T-helper 2 cell (primary cell): ENCODE measurements around the gene KCNC1.

Experiments
- DNase-seq, 5 experiments: peaks; one replicate each; pipeline versions ENCODE4 v3.0.0 to v3.0.0-alpha.2; 2012 to 2022

KCNC1 gene

DNA sequence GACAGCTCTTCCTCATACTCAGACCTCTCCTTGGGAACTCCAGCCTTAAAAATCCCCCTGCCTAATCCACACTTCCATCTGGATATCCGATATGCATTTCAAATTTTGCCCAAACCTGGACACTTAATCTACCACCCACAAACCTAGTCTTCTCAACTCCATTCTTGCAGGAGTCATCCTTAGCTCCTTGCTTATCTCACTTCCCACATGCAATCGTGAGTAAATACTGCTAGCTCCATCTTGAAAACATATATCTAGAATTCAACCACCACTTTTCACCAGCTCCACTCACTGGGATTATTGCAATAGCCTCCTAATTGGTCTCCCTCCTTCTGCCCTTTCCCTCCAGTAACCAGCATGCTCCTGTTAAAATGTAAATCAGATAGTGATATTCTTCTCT is 17.8 kb upstream of the KCNC1 start:
- no peak for DNase-seq

DNA sequence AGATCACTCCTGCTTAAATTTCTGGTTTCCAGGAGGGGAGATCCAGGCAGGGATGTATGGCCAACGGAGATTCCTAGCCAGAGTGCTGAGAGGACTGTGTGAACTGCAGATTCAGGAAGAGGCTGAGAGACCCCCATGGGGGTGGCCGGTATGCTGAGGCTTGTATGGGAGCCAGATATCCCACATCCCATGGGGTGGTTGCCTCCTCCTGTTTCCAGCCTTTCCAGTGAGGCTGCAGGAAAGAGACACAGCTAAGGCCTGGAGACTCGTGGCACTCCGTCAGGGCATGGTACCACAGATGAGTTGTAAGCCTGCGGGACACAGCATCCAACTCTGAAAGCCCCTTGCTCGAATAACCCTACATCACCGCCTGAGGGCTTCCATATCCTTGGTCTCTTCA is 16.6 kb upstream of the KCNC1 start:
- no peak for DNase-seq

- DNase-seq: no peak
These were observed 16.0 kb upstream of the KCNC1 start for GRCh38 chr11:17718510-17718962.

DNA sequence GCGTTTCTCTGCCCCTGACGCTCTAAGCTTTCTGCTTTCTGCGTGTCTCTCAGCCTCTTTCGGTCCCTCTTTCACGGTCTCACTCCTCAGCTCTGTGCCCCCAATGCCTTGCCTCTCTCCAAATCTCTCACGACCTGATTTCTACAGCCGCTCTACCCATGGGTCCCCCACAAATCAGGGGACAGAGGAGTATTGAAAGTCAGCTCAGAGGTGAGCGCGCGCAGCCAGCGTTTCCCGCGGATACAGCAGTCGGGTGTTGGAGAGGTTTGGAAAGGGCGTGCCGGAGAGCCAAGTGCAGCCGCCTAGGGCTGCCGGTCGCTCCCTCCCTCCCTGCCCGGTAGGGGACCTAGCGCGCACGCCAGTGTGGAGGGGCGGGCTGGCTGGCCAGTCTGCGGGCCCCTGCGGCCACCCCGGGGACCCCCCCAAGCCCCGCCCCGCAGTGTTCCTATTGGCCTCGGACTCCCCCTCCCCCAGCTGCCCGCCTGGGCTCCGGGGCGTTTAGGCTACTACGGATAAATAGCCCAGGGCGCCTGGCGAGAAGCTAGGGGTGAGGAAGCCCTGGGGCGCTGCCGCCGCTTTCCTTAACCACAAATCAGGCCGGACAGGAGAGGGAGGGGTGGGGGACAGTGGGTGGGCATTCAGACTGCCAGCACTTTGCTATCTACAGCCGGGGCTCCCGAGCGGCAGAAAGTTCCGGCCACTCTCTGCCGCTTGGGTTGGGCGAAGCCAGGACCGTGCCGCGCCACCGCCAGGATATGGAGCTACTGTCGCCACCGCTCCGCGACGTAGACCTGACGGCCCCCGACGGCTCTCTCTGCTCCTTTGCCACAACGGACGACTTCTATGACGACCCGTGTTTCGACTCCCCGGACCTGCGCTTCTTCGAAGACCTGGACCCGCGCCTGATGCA is 15.3 kb upstream of the KCNC1 start, which contains the start of gene MYOD1:
Gene MYOD1, plus strand, starts transcription at position 544 of the 910 bp plus-strand sequence. Its CDS starts 212 bp downstream, at position 756.
- DNase-seq: no peak

- DNase-seq: peak in 1 of 5 experiments; percentile 26
These were observed 14.4 kb upstream of the KCNC1 start for GRCh38 chr11:17719938-17720795.

- no peak for DNase-seq
These were observed 13.8 kb upstream of the KCNC1 start for GRCh38 chr11:17720796-17721171.

- no peak for DNase-seq
These were observed 13.2 kb upstream of the KCNC1 start for GRCh38 chr11:17721242-17721999.

DNA sequence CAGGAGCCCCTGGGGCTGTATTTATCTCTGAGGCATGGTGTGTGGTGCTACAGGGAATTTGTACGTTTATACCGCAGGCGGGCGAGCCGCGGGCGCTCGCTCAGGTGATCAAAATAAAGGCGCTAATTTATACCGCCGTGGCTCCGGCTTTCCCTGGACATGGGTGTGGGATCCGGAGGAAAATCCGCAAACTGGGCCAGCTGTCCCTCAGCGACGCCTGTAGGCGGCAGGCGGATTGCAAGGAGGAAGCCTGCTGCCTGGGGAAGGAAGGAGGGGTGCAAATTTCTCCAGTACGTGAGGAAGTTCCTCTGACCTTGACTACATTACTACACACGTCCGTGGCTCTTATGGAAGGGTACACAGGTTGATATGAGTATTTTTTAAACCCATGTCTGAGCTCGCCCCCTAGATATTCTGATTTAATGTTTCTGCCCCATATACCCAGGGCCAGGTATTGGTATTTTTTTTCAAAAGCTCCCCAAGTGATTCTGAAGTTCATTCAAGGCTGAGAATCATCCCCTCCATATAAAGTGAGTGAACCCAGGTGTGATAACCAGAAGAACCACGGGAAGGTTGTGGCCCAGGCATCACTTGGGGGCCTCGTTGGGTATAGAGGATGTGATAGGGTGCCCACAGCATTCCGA is 12.5 kb upstream of the KCNC1 start:
- DNase-seq: no peak

- DNase-seq: no peak
These were observed 10.3 kb upstream of the KCNC1 start for GRCh38 chr11:17724020-17724908.

DNA sequence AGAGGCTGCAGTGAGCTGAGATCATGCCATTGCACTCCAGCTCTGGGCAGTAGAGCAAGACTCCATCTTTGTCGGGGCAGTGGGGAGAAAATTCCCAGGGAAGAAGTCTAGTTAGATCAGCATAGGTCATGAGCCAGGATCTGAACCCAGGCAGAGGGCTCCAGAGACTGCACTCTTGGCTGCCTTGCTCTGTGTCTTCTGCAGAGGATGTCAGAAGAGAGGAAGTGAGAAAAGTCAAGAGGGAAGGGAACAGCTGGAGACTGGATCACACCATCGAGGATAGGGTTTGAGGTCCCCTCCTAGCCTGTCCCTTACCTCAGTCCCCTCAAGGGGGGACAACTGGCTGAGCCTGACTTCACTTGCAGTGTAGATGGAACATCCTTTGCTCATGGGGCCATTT is 9.4 kb upstream of the KCNC1 start:
- no peak for DNase-seq

DNA sequence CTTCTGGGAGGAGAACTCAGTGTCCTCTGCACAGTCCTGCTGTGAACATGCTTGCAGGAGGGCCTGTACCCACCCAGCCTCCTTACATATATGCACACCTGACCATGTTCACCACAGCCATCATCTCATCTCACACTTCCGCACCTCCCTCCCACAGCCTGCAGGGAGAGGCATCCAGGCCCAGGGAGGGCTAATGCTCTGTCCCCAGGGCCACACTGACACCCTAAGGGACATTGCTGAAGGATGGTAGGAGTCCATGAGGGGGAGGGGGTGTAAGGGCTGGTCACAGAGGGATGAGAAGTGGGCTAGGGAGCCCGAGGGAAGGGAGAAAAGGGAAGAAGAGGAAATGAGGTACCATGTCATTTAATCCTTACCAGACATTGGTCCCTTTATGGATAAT is 4.4 kb upstream of the KCNC1 start:
- DNase-seq: no peak

DNA sequence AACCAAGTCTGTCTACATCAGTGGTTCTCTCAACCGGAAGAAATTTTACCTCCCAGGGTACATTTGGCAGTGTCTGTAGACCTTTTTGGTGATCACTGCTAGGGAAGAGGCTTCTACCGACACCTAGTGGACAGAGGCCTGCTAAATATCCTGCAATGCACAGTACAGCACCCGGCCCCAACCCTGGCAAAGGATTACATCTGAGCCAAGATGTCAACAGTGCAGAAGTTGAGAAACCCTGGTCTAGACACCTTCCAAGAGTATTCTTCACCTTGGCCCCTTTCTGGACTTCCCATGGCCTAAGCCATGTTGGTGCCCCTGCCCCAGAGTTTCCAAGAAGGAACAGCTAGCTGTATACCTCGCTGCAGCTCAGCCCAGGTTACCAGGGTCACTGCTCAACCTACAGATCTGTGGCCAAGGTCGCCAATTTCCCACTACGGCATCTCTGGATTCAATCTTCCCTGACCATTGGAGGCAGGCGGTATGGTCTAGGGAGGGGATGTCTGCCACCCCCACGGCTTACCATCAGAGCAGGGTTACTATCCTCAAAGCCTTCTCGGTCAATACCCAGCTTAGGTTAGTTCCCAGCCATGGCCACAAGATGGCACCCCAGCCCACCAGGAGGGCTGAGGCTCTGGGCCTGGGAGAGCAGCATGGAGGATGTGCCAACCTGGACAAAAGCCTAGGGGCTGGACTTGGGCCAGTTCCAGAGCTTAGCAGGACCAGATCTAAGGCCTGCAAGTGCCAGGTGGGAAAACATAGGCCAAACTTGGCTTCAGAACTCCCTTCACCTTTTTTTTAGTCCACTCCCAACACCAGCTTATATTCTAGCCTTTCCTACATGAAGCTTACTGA is 3.7 kb upstream of the KCNC1 start:
- DNase-seq: peak in 3 of 5 experiments; percentile 12 to 48 (median 36)

DNA sequence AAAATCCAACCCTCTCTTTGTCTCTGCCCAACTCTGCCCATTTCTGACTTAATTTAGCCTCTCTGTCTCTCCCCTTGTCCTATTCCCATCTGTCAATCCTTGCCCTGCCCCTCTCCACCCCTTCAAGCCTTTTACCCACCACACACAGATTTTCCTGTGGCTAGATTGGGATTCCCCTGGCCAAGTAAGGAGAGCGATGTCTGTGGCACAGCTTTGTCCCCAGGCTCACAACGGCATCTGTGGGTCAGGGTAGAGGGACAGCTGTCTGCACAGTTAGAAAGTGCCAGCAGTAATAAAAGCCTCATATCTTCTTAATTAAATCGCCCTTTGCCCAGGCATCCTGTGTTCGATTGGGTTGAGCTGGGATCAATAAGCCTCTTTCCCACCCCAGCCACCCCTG is 1.3 kb upstream of the KCNC1 start:
- DNase-seq: no peak

DNA sequence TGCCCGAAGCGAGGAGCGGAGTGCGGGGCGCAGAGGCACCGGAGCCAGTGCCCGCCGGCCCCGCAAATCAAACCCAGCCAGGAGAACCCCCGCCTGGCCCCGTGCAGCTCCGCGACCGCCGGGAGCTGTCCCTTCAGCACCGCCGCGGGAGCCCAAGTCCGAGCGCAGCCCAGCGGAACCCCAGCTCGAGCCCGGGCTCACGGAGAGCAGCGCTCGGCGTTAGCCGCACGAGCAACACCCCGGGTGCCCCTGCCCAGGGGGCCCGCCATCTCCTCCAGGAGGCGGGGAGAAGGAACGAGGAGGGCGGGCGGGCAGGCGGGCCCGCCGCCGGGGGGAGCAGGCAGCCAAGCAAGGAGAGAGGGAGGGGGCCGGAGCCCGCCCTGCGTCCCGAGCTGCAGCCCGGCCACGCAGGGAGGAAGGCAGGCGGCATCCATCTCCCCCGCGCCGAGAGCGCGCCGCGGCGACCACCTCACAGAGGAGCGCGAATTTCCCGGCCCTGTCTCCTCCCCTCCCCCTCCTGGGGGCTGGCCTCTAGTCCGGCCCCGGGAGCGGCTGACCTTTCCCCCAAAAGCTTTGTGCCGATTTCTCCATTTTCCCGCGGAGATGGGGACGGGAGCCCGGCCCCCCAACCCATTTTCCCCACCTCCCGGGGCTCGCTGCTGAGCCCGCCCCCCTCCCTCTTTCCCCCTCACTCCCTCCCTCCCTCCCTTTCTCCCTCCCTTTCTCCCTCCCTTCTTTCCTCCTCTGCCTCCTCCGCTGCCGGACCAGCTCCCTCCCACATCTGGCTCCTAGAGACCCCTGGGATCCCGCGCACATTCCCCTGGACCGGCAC is 621 bp downstream of the KCNC1 start:
- DNase-seq: peak in 1 of 5 experiments; percentile 46

DNA sequence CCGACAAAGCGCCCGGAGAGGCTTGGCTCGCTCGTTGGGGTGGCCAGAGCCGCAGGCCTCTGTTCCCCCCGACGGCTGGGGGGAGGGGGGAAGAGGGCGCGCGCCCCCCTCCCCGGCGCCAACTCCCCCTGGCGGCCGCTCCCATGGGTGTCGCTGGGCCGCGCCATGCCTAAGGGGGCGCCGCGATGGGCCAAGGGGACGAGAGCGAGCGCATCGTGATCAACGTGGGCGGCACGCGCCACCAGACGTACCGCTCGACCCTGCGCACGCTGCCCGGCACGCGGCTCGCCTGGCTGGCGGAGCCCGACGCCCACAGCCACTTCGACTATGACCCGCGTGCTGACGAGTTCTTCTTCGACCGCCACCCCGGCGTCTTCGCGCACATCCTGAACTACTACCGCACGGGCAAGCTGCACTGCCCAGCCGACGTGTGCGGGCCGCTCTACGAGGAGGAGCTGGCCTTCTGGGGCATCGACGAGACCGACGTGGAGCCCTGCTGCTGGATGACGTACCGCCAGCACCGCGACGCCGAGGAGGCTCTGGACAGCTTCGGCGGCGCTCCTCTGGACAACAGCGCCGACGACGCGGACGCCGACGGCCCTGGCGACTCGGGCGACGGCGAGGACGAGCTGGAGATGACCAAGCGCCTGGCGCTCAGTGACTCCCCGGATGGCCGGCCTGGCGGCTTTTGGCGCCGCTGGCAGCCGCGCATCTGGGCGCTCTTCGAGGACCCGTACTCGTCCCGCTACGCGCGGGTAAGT is 1.4 kb downstream of the KCNC1 start:
- no peak for DNase-seq

GRCh38 chr11:17736579-17736893 is 2.0 kb downstream of the KCNC1 start:
- no peak for DNase-seq

GRCh38 chr11:17736930-17737817 is 2.6 kb downstream of the KCNC1 start:
- DNase-seq: no peak
